H9 (cell line): Measurements from ENCODE around the gene KRT80. TPM values are rescaled to one million over a fixed set of nuclear protein-coding genes. Genes with fewer than 3 reads are reported as not detected.

Source experiments
- DNase-seq: peaks from one replicate; pipeline ENCODE4 v3.0.0-alpha.2; 2017
- H2AFZ ChIP-seq: one replicate; pipeline ENCODE4 v1.6.1; 2013; ENCODE audit warnings: mild to moderate bottlenecking, low read length, control low read depth, moderate library complexity
- H2AK5ac ChIP-seq: 2 replicates; pipeline ENCODE4 v1.6.1; 2013; ENCODE audit warnings: low read length, control low read depth, mixed read lengths; ENCODE audit not compliant: insufficient read length
- H2BK120ac ChIP-seq: one replicate; pipeline ENCODE4 v1.6.1; 2013; ENCODE audit warnings: low read depth, mild to moderate bottlenecking, low read length, control low read depth, inconsistent platforms; ENCODE audit not compliant: poor library complexity, severe bottlenecking
- H2BK12ac ChIP-seq: 2 replicates; pipeline ENCODE4 v1.6.1; 2013; ENCODE audit warnings: low read length, control low read depth, mixed read lengths, low read depth; ENCODE audit not compliant: insufficient read length
- H2BK15ac ChIP-seq: 2 replicates; pipeline ENCODE4 v1.6.1; 2013; ENCODE audit warnings: low read depth, low read length, control low read depth
- H2BK20ac ChIP-seq: one replicate; pipeline ENCODE4 v1.6.1; 2013; ENCODE audit warnings: low read depth, mild to moderate bottlenecking, low read length, control low read depth, inconsistent platforms; ENCODE audit not compliant: poor library complexity, severe bottlenecking
- H2BK5ac ChIP-seq: 2 replicates; pipeline ENCODE4 v1.6.1; 2013; ENCODE audit warnings: low read length, control low read depth, mixed read lengths; ENCODE audit not compliant: insufficient read length
- H3K14ac ChIP-seq: 2 replicates; pipeline ENCODE4 v1.6.1; 2013; ENCODE audit warnings: low read length, control low read depth; ENCODE audit not compliant: insufficient read depth
- H3K18ac ChIP-seq: 2 replicates; pipeline ENCODE4 v1.6.1; 2013; ENCODE audit warnings: low read depth, mild to moderate bottlenecking, mixed read lengths, low read length, control low read depth; ENCODE audit not compliant: insufficient read length
- H3K23ac ChIP-seq: 2 replicates; pipeline ENCODE4 v1.6.1; 2013; ENCODE audit warnings: low read length, control low read depth, mixed read lengths, low read depth; ENCODE audit not compliant: insufficient read length
- H3K23me2 ChIP-seq: 2 replicates; pipeline ENCODE4 v1.6.1; 2013; ENCODE audit warnings: low read depth, mild to moderate bottlenecking, mixed read lengths, low read length, control low read depth; ENCODE audit not compliant: insufficient read length, poor library complexity, severe bottlenecking
- H3K27ac ChIP-seq: 2 replicates; pipeline ENCODE4 v1.5.1; 2013; ENCODE audit warnings: low read length, control low read depth, mixed read lengths, low read depth; ENCODE audit not compliant: insufficient read length
- H3K27me3 ChIP-seq: 2 replicates; pipeline ENCODE4 v1.6.1; 2013; ENCODE audit warnings: low read length, control low read depth, inconsistent platforms; ENCODE audit not compliant: insufficient read depth
- H3K4ac ChIP-seq: 2 replicates; pipeline ENCODE4 v1.6.1; 2013; ENCODE audit warnings: low read depth, mild to moderate bottlenecking, control low read depth, inconsistent platforms, low read length, moderate library complexity
- H3K4me1 ChIP-seq: 2 replicates; pipeline ENCODE4 v1.6.1; 2013; ENCODE audit warnings: low read length, control low read depth, inconsistent platforms; ENCODE audit not compliant: insufficient read depth
- H3K4me2 ChIP-seq: 2 replicates; pipeline ENCODE4 v1.6.1; 2013; ENCODE audit warnings: low read length, control low read depth, mixed read lengths; ENCODE audit not compliant: insufficient read length, insufficient read depth
- H3K56ac ChIP-seq: 2 replicates; pipeline ENCODE4 v1.6.1; 2013; ENCODE audit warnings: low read depth, mild to moderate bottlenecking, mixed read lengths, low read length, control low read depth; ENCODE audit not compliant: insufficient read length
- H3K79me1 ChIP-seq: 2 replicates; pipeline ENCODE4 v1.6.1; 2013; ENCODE audit warnings: low read depth, mild to moderate bottlenecking, moderate library complexity, low read length, control low read depth, inconsistent platforms; ENCODE audit not compliant: insufficient read depth, poor library complexity, severe bottlenecking
- H3K79me2 ChIP-seq: 2 replicates; pipeline ENCODE4 v1.6.1; 2013; ENCODE audit warnings: low read length, control low read depth, inconsistent platforms; ENCODE audit not compliant: insufficient read depth
- H3K9ac ChIP-seq: 2 replicates; pipeline ENCODE4 v1.6.1; 2013; ENCODE audit warnings: low read length, control low read depth, mixed read lengths; ENCODE audit not compliant: insufficient read length; ENCODE audit errors: extremely low read depth
- H3K9me3 ChIP-seq: one replicate; pipeline ENCODE4 v1.6.1; 2013; ENCODE audit warnings: low read depth, low read length, inconsistent platforms; ENCODE audit not compliant: control insufficient read depth
- H3T11ph ChIP-seq: one replicate; pipeline ENCODE4 v1.6.1; 2013; ENCODE audit warnings: mild to moderate bottlenecking, low read length, control low read depth, inconsistent platforms
- H4K20me1 ChIP-seq: one replicate; pipeline ENCODE4 v1.6.1; 2013; ENCODE audit not compliant: control insufficient read depth, insufficient read length, insufficient read depth
- H4K5ac ChIP-seq: 2 replicates; pipeline ENCODE4 v1.6.1; 2013; ENCODE audit warnings: low read depth, mild to moderate bottlenecking, mixed read lengths, low read length, control low read depth; ENCODE audit not compliant: insufficient read length
- H4K8ac ChIP-seq: replicated peaks from 2 replicates; pipeline ENCODE4 v1.6.1; 2013; ENCODE audit warnings: low read length, control low read depth, mixed read lengths, low read depth; ENCODE audit not compliant: insufficient read length
- H4K91ac ChIP-seq: 2 replicates; pipeline ENCODE4 v1.6.1; 2013; ENCODE audit warnings: low read depth, mild to moderate bottlenecking, moderate library complexity, mixed read lengths, low read length, control low read depth; ENCODE audit not compliant: insufficient read length
- H3K27ac Mint-ChIP-seq, 3 experiments: 2 replicates in 2 of 3; 3 replicates in 1 of 3; pipeline ENCODE4 v1.8.0; 2020 to 2021; ENCODE audit warnings: mixed read lengths in 3 of 3, mild to moderate bottlenecking in 1 of 3, moderate library complexity in 1 of 3
- H3K27me3 Mint-ChIP-seq: 2 replicates; pipeline ENCODE4 v1.8.0; 2021; ENCODE audit warnings: low read depth, mild to moderate bottlenecking, moderate library complexity, mixed read lengths
- H3K36me3 Mint-ChIP-seq, 3 experiments: 2 replicates in 2 of 3; 3 replicates in 1 of 3; pipeline ENCODE4 v1.8.0; 2020 to 2021; ENCODE audit warnings: low read depth in 3 of 3, mixed read lengths in 3 of 3; ENCODE audit not compliant: insufficient read depth in 1 of 3
- H3K4me1 Mint-ChIP-seq, 2 experiments: 2 replicates each; pipeline ENCODE4 v1.8.0; 2020; ENCODE audit warnings: mixed read lengths in 2 of 2
- H3K4me3 Mint-ChIP-seq, 2 experiments: 2 replicates in 1 of 2; 3 replicates in 1 of 2; pipeline ENCODE4 v1.8.0; 2020 to 2021; ENCODE audit warnings: mild to moderate bottlenecking in 2 of 2, mixed read lengths in 2 of 2, moderate library complexity in 1 of 2
- H3K9me3 Mint-ChIP-seq, 2 experiments: 2 replicates in 1 of 2; 3 replicates in 1 of 2; pipeline ENCODE4 v1.8.0; 2020; ENCODE audit warnings: mild to moderate bottlenecking in 2 of 2, mixed read lengths in 2 of 2, moderate library complexity in 1 of 2
- WGBS: extraction: QIAGEN DNeasy Blood & Tissue Kit; methylation state at CpG from one replicate; pipeline ENCODE4 v1.1.7; 2013; ENCODE audit warnings: missing lambda C conversion rate, low lambda C conversion rate, mixed read lengths; ENCODE audit not compliant: insufficient read length; ENCODE audit errors: extremely low coverage; 5-methylcytosine and 5-hydroxymethylcytosine counted together
- total RNA-seq: library from RNA; stranded (reverse); gene quantifications from 2 replicates; pipeline ENCODE4 v1.2.1, GENCODE V29; 2021
- TF ChIP-seq, protein P1 (sequence below): fragments of 200-600 bp; sonication (generic); conservative IDR thresholded peaks from 3 replicates; pipeline ENCODE4 v1.8.0; 2021; ENCODE audit warnings: antibody characterized with exemption, mild to moderate bottlenecking

Gene KRT80
- total RNA-seq, 1 experiment from 2014 or later: not detected

- Histone ChIP-seq H3K4me2 (no peak overlapping the region), H3K27me3 (no peaks in the 10 kb centered on the region), H2BK5ac (no peak overlapping the region), H3K79me2 (no peaks in the 10 kb centered on the region), H2BK20ac (no peak overlapping the region), H2BK15ac (no peak overlapping the region), H3K56ac (no peak overlapping the region), H3K9me3 (no peaks in the 10 kb centered on the region), H4K8ac (no peak overlapping the region), H4K20me1 (no peaks in the 10 kb centered on the region), H3K9ac (no peak overlapping the region), H3K23ac (no peak overlapping the region), H4K91ac (no peak overlapping the region), H3K79me1 (no peaks in the 10 kb centered on the region), H2BK120ac (no peak overlapping the region), H2AFZ (no peak overlapping the region), H3K18ac (no peak overlapping the region), H3K14ac (no peak overlapping the region), H3K4me1 (no peaks in the 10 kb centered on the region), H3T11ph (no peak overlapping the region), H3K23me2 (no peaks in the 10 kb centered on the region), H3K27ac (no peak overlapping the region), H3K4ac (no peak overlapping the region), H4K5ac (no peak overlapping the region), H2AK5ac (no peak overlapping the region), H2BK12ac (no peak overlapping the region)
- TF ChIP-seq, protein P1, sequence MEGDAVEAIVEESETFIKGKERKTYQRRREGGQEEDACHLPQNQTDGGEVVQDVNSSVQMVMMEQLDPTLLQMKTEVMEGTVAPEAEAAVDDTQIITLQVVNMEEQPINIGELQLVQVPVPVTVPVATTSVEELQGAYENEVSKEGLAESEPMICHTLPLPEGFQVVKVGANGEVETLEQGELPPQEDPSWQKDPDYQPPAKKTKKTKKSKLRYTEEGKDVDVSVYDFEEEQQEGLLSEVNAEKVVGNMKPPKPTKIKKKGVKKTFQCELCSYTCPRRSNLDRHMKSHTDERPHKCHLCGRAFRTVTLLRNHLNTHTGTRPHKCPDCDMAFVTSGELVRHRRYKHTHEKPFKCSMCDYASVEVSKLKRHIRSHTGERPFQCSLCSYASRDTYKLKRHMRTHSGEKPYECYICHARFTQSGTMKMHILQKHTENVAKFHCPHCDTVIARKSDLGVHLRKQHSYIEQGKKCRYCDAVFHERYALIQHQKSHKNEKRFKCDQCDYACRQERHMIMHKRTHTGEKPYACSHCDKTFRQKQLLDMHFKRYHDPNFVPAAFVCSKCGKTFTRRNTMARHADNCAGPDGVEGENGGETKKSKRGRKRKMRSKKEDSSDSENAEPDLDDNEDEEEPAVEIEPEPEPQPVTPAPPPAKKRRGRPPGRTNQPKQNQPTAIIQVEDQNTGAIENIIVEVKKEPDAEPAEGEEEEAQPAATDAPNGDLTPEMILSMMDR: no peak
- Mint-ChIP-seq H3K27me3 (peaks cover 5% of the 10 kb centered on the region), H3K4me1 (peaks cover 0 to 5% of the 10 kb centered on the region in 2 experiments; a peak in 2 of 4 replicates), H3K36me3 (no peaks in the 10 kb centered on the region), H3K4me3 (no peak overlapping the region), H3K9me3 (peaks cover 2 to 3% of the 10 kb centered on the region in 2 experiments; a peak in 4 of 5 replicates), H3K27ac (no peak overlapping the region)
- no peak for DNase-seq
- no CpG with 5 or more reads among the region's 5 CpGs for WGBS
These were observed 34.2 kb downstream of the KRT80 start for GRCh38 chr12:52157566-52158150.
